Loucy (cell line): ENCODE measurements around the gene RIN3.

Experiments used
- EZH2phosphoT487 ChIP-seq: fragments of 200-600 bp; IDR thresholded peaks from 2 replicates; pipeline ENCODE4 v1.6.1; 2018; ENCODE audit warnings: antibody characterized with exemption, mild to moderate bottlenecking, moderate library complexity, borderline replicate concordance
- TF ChIP-seq, protein P1 (sequence below): fragments of 200-600 bp; sonication (generic); conservative IDR thresholded peaks from 2 replicates; pipeline ENCODE4 v1.5.1; 2014; ENCODE audit warnings: mild to moderate bottlenecking, antibody characterized with exemption, low read length

DNA sequence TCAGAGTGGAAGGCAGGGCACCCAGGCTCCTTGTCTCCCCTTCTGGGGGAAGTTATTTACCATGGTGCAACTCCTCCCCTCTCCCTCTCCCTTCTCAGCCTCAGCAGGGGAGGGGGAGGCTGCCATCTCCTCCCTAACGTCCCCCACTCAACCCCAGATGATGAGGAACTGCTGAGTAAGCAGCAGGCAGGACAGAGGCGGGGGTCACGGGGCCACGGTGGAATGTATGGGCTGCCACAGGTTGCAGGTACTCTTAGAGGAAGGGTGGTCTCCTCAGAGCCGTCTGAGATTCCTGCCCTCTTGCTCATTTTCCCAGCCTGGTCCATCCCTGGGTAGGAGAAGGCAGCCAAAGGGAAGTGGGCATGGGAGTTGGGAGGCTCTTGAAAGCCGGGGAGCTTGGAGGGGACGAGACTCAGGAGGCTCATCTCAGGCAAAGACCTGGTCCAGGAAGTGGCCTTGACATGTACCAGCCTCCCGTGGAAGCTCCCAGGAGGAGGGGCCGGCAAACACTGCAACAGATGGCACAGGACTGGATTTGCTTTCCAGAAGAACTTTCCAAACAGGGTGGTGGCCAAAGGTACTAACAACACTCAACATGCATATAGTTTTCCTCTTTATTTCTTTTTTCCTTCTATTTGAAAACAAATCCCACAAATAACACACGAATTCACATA lies 19.0 kb downstream of the RIN3 start:
- no peak for TF ChIP-seq EZH2phosphoT487
- TF ChIP-seq, protein P1, sequence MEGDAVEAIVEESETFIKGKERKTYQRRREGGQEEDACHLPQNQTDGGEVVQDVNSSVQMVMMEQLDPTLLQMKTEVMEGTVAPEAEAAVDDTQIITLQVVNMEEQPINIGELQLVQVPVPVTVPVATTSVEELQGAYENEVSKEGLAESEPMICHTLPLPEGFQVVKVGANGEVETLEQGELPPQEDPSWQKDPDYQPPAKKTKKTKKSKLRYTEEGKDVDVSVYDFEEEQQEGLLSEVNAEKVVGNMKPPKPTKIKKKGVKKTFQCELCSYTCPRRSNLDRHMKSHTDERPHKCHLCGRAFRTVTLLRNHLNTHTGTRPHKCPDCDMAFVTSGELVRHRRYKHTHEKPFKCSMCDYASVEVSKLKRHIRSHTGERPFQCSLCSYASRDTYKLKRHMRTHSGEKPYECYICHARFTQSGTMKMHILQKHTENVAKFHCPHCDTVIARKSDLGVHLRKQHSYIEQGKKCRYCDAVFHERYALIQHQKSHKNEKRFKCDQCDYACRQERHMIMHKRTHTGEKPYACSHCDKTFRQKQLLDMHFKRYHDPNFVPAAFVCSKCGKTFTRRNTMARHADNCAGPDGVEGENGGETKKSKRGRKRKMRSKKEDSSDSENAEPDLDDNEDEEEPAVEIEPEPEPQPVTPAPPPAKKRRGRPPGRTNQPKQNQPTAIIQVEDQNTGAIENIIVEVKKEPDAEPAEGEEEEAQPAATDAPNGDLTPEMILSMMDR: no peak
